Neural cell (in vitro differentiated cells): Measurements from ENCODE around the gene NKX1-2. TPM values are rescaled to one million over a fixed set of nuclear protein-coding genes. Genes with fewer than 3 reads are reported as not detected.

ENCODE experiments used
- H2AFZ ChIP-seq: fragments of 200-600, 300-800 bp; sonication (generic), shearing (Covaris generic); 2 replicates; pipeline ENCODE4 v1.6.0; 2014; ENCODE audit warnings: low read depth, mild to moderate bottlenecking, antibody characterized with exemption, low read length, moderate library complexity
- H3F3A ChIP-seq: fragments of 200-600 bp; shearing (Covaris generic); 2 replicates; pipeline ENCODE4 v1.6.1; 2016; ENCODE audit warnings: mild to moderate bottlenecking, moderate library complexity, mixed read lengths, antibody characterized with exemption, low read length; ENCODE audit not compliant: insufficient read depth, poor library complexity, severe bottlenecking
- H3K27ac ChIP-seq: fragments of 200-600, 300-800 bp; sonication (generic), shearing (Covaris generic); 2 replicates; pipeline ENCODE4 v1.5.1; 2014; ENCODE audit warnings: mild to moderate bottlenecking, low read length, moderate library complexity
- H3K27me3 ChIP-seq: fragments of 300-800, 200-600 bp; sonication (generic), shearing (Covaris generic); 2 replicates; pipeline ENCODE4 v1.6.0; 2014; ENCODE audit warnings: mild to moderate bottlenecking, low read depth, low read length, moderate library complexity; ENCODE audit not compliant: insufficient read depth
- H3K36me3 ChIP-seq: fragments of 300-800, 200-600 bp; sonication (generic), shearing (Covaris generic); 2 replicates; pipeline ENCODE4 v1.5.1; 2014; ENCODE audit warnings: mild to moderate bottlenecking, antibody characterized with exemption, low read length, moderate library complexity; ENCODE audit not compliant: insufficient read depth
- H3K4me2 ChIP-seq: fragments of 300-800, 200-600 bp; sonication (generic), shearing (Covaris generic); 2 replicates; pipeline ENCODE4 v1.6.0; 2014; ENCODE audit warnings: mild to moderate bottlenecking, low read length
- H3K4me3 ChIP-seq: fragments of 300-800, 200-600 bp; sonication (generic), shearing (Covaris generic); 2 replicates; pipeline ENCODE4 v1.5.1; 2014; ENCODE audit warnings: mild to moderate bottlenecking, low read length, moderate library complexity
- H3K79me2 ChIP-seq: fragments of 200-600 bp; shearing (Covaris generic); replicated peaks from 2 replicates; pipeline ENCODE4 v1.6.0; 2014; ENCODE audit warnings: mild to moderate bottlenecking, low read length, moderate library complexity; ENCODE audit not compliant: insufficient read depth
- H3K9ac ChIP-seq: fragments of 300-800, 200-600 bp; sonication (generic), shearing (Covaris generic); 2 replicates; pipeline ENCODE4 v1.6.1; 2016; ENCODE audit warnings: mild to moderate bottlenecking, low read length, mixed read lengths
- H3K9me2 ChIP-seq: fragments of 200-600 bp; shearing (Covaris generic); 2 replicates; pipeline ENCODE4 v1.6.1; 2016; ENCODE audit warnings: mild to moderate bottlenecking, low read length, mixed read lengths; ENCODE audit not compliant: insufficient read depth
- H3K9me3 ChIP-seq: fragments of 200-600, 300-800 bp; sonication (generic), shearing (Covaris generic); 2 replicates; pipeline ENCODE4 v1.6.1; 2016; ENCODE audit warnings: mild to moderate bottlenecking, mixed run types, low read length, moderate library complexity, mixed read lengths
- H4K20me1 ChIP-seq: fragments of 200-600 bp; shearing (Covaris generic); 2 replicates; pipeline ENCODE4 v1.6.1; 2016; ENCODE audit warnings: mild to moderate bottlenecking, mixed run types; ENCODE audit not compliant: insufficient read depth
- CTCF ChIP-seq: fragments of 450-650 bp; IDR thresholded peaks from 2 replicates; pipeline ENCODE4 v1.5.1; 2014; ENCODE audit warnings: antibody characterized with exemption, mild to moderate bottlenecking, moderate library complexity; ENCODE audit not compliant: poor library complexity, severe bottlenecking
- EP300 ChIP-seq: fragments of 450-650 bp; conservative IDR thresholded peaks from 2 replicates; pipeline ENCODE4 v1.6.1; 2014; ENCODE audit warnings: antibody characterized with exemption, mild to moderate bottlenecking, moderate library complexity; ENCODE audit not compliant: poor library complexity, severe bottlenecking
- EZH2 ChIP-seq: fragments of 200-600, 300-800 bp; shearing (Covaris generic), sonication (generic); IDR thresholded peaks from 2 replicates; pipeline ENCODE4 v1.6.1; 2014; ENCODE audit warnings: antibody characterized with exemption, low read length, borderline replicate concordance, mild to moderate bottlenecking; ENCODE audit not compliant: insufficient read depth, poor library complexity, severe bottlenecking
- MXI1 ChIP-seq: fragments of 450-650 bp; conservative IDR thresholded peaks from 2 replicates; pipeline ENCODE4 v1.6.1; 2014; ENCODE audit warnings: antibody characterized with exemption, mild to moderate bottlenecking; ENCODE audit not compliant: poor library complexity, severe bottlenecking
- POLR2AphosphoS5 ChIP-seq: IDR thresholded peaks from 2 replicates; pipeline ENCODE4 v1.6.1; 2012
- RAD21 ChIP-seq: fragments of 450-650 bp; conservative IDR thresholded peaks from 2 replicates; pipeline ENCODE4 v1.6.1; 2014; ENCODE audit warnings: antibody characterized with exemption, mild to moderate bottlenecking, moderate library complexity
- REST ChIP-seq: IDR thresholded peaks from 2 replicates; pipeline ENCODE4 v1.6.1; 2012; ENCODE audit warnings: borderline replicate concordance
- SMC3 ChIP-seq: fragments of 450-650 bp; conservative IDR thresholded peaks from 2 replicates; pipeline ENCODE4 v1.6.1; 2014; ENCODE audit warnings: antibody characterized with exemption, mild to moderate bottlenecking, moderate library complexity; ENCODE audit not compliant: poor library complexity
- TAF1 ChIP-seq: IDR thresholded peaks from 2 replicates; pipeline ENCODE4 v1.6.1; 2012; ENCODE audit warnings: low read depth
- polyA plus RNA-seq: library from polyadenylated mRNA; depleted of rRNA; stranded (reverse); fragments of >200 nt; gene quantifications from 2 replicates; pipeline ENCODE4 v1.2.3, GENCODE V29; 2014

Gene NKX1-2
- polyA plus RNA-seq, 1 donor from 2014 or later: 0.19 TPM

- Histone ChIP-seq H3K9me2 (no peaks in the 10 kb centered on the region), H3K4me3 (no peak overlapping the region), H3K27me3 (peaks cover 4% of the 10 kb centered on the region), H3K9ac (no peak overlapping the region), H3K4me2 (no peak overlapping the region), H3K36me3 (no peaks in the 10 kb centered on the region), H4K20me1 (no peaks in the 10 kb centered on the region), H3K79me2 (no peaks in the 10 kb centered on the region), H3F3A (no peaks in the 10 kb centered on the region), H3K27ac (no peak overlapping the region), H3K9me3 (no peaks in the 10 kb centered on the region), H2AFZ (no peak overlapping the region)
- TF ChIP-seq REST (no peak), CTCF (no peak), POLR2AphosphoS5 (no peak), EZH2 (no peak), MXI1 (no peak), EP300 (no peak), RAD21 (no peak), TAF1 (no peak), SMC3 (no peak)
These were observed 24.4 kb downstream of the NKX1-2 start for GRCh38 chr10:124425227-124425962.

GRCh38 chr10:124423813-124424212 is 26.0 kb downstream of the NKX1-2 start:
- no peaks in the 10 kb centered on the region for H3K9me2 ChIP-seq
- H3K36me3 ChIP-seq: no peaks in the 10 kb centered on the region
- no peak overlapping the region for H3K27ac ChIP-seq
- TF ChIP-seq MXI1 (no peak), REST (no peak), RAD21 (no peak), EP300 (no peak)
- no peak overlapping the region for H3K4me3 ChIP-seq
- no peak overlapping the region for H3K9ac ChIP-seq
- no peaks in the 10 kb centered on the region for H3K9me3 ChIP-seq
- H4K20me1 ChIP-seq: no peaks in the 10 kb centered on the region
- no peaks in the 10 kb centered on the region for H3K79me2 ChIP-seq
- H3K4me2 ChIP-seq: no peak overlapping the region
- H3K27me3 ChIP-seq: peaks cover 8% of the 10 kb centered on the region
- H2AFZ ChIP-seq: no peak overlapping the region
- no peaks in the 10 kb centered on the region for H3F3A ChIP-seq
